ENCODE measurements around the gene PTPN3. TPM values are rescaled to one million over a fixed set of nuclear protein-coding genes. Genes with fewer than 3 reads are reported as not detected.

The PTPN3 gene
- total and polyA plus RNA-seq, 10 of the 15 experiments (the other 5 are each of a cell fraction or from before 2014, with no cell fraction given) = 0.18 to 1.3 (median 0.39) TPM

- TF ChIP-seq HSF1 (IDR thresholded peaks at IDR 0.05; ENCODE audit: low read depth, low read length) = no peak
- no peak for TF ChIP-seq E2F8 (IDR thresholded peaks at IDR 0.05; ENCODE audit: low read depth, partially characterized antibody)
- TF ChIP-seq JUNB (IDR thresholded peaks at IDR 0.05) = no peak
Measured at GRCh38 chr9:109496218-109496617, 1.9 kb downstream of the PTPN3 start (continued).

- intact Hi-C loops (cut with micrococcal nuclease; ENCODE audit: unreplicated experiment) = no loop called here
- RAD21 ChIA-PET (ENCODE audit: unreplicated experiment) = no interaction called here
- DNase-seq (ENCODE audit: low read depth, low spot score) (no peak), FAIRE-seq (no peak), ATAC-seq (no peak; the same call in 2 of the 3 replicates)
- no peak overlapping the region for H3K9ac ChIP-seq (ENCODE audit: control insufficient read depth, insufficient read depth, low read length)
- CTCF ChIA-PET = interaction anchor here (1.5 kb wide), 1 partner anchor 19 kb away, joined by 3 read pairs; no protein-coding TSS in a partner anchor
- no peaks in the 10 kb centered on the region for H3K9me3 ChIP-seq (replicated peaks; ENCODE audit: control insufficient read depth, insufficient read depth, low read length)
- no peaks in the 10 kb centered on the region for H3K4me1 ChIP-seq (ENCODE audit: control insufficient read depth, insufficient read depth, low read length)
- TF ChIP-seq GATAD2B (conservative IDR thresholded peaks at IDR 0.05; ENCODE audit: low read depth) (no peak), YBX1 (IDR thresholded peaks at IDR 0.05) (no peak), RB1 (IDR thresholded peaks at IDR 0.05; ENCODE audit: borderline replicate concordance) (no peak), JUNB (IDR thresholded peaks at IDR 0.05) (no peak), ELK1 (IDR thresholded peaks at IDR 0.05; ENCODE audit: low read depth, low read length) (no peak), CTCF (IDR thresholded peaks at IDR 0.05 in 2 of 3, conservative IDR thresholded peaks at IDR 0.05 in 1 of 3; ENCODE audit: control insufficient read depth in 2 of 3, extremely low read depth in 1 of 3, insufficient read depth in 1 of 3, low read depth in 3 of 3, low read length in 3 of 3) (no peak)
- POLR2A ChIA-PET = no interaction called here
- H4K20me1 ChIP-seq (ENCODE audit: control insufficient read depth, insufficient read depth) = no peaks in the 10 kb centered on the region
- H3K36me3 ChIP-seq (ENCODE audit: control insufficient read depth in 2 of 2, insufficient read depth in 2 of 2, low read length in 1 of 2) = no peaks in the 10 kb centered on the region
- WGBS (ENCODE audit: insufficient coverage, insufficient replicate concordance, low lambda C conversion rate, missing lambda C conversion rate) = 6% methylated on average over 6 of the region's 6 CpGs
- in situ Hi-C loops (cut with MboI) = no loop called here
- SMC1A ChIA-PET (ENCODE audit: uncharacterized antibody, unreplicated experiment) = no interaction called here
- H2AFZ ChIP-seq (ENCODE audit: control insufficient read depth, low read depth, low read length) = no peak overlapping the region
- no peak overlapping the region for H3K4me2 ChIP-seq (ENCODE audit: control insufficient read depth, insufficient read depth)
- H3K27me3 ChIP-seq (replicated peaks in 1 of 2; ENCODE audit: control insufficient read depth in 2 of 2, insufficient read depth in 2 of 2, low read length in 1 of 2) = peaks cover 7 to 8% of the 10 kb centered on the region in 2 experiments
- H3K27ac ChIP-seq (ENCODE audit: control insufficient read depth, insufficient read depth) = no peak overlapping the region
- H3K79me2 ChIP-seq (ENCODE audit: control insufficient read depth, insufficient read depth, low read length) = no peaks in the 10 kb centered on the region
- no peak overlapping the region for H3K4me3 ChIP-seq
- BruUV-seq (replicated peaks) = no TSS peak
Measured at GRCh38 chr9:109493648-109494047, 4.5 kb downstream of the PTPN3 start.

Data from GM12878 (cell line).